ENCODE measurements around the gene ME1.

The ME1 gene

DNA sequence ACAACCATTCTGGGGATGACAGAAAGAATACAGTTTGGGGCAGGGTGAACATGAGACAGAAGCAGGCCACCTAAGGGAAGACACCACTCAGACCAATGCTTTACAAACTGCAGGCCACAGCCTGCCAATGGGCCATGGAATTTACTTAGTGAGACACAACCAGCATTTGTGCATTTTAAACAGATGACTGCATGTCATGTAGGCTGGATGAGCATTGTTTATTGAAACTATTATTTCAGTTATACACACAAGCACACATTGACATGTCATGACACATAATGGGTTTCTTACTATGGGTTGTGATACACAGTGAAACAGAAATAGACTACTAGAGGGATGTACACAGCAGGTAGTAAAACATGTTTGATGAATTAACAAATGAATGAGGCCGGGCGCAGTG is 245.8 kb downstream of the ME1 start:
- DNase-seq, result no peak

- DNase-seq, result no peak
Measured at GRCh38 chr6:83183082-83183828, 247.6 kb downstream of the ME1 start.

- no peak for DNase-seq
Measured at GRCh38 chr6:83182114-83182513, 248.7 kb downstream of the ME1 start.

DNA sequence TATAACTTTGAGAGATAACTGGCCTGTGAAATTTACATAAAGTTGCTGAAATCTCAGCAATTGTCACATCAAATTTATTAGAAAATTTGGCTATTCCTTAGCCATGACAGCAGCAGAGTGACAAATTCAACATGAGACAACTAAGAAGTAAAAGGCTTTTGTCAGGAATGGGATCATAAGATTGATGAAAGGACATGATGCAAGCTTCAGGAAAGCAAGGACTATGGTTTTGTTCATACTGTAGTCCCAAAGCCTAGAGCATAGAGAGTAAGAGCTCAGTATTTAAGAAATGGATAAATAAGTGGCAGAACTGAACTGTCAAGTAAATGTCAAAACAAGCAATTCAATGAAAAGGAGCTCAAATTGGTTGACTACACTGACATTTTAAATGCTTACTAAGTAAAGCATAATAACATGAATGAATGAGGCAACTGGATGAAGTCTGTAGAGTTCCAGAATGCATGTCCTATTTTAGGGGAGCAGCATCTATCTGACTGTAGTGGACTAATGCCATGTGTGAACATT is 250.4 kb downstream of the ME1 start:
- no peak for DNase-seq

DNA sequence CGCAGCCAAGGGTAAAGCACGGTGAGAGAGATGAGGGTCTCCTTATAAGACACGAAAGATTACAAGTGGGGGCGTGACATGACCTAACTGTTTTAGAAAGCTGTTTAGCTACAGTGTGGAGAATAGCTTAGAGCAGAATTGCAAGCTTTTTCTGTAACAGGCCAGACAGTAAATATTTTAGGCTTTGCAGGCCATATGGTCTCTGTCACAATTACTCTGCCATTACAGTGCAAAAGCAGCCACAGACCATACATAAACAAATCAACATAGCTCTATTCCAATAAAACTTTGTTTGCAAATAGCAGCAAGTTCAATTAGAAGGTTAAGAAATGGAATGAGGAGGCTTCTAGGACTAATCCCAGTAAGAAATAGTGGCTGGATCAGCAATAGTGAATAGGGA is 254.6 kb downstream of the ME1 start:
- DNase-seq, result no peak

DNA sequence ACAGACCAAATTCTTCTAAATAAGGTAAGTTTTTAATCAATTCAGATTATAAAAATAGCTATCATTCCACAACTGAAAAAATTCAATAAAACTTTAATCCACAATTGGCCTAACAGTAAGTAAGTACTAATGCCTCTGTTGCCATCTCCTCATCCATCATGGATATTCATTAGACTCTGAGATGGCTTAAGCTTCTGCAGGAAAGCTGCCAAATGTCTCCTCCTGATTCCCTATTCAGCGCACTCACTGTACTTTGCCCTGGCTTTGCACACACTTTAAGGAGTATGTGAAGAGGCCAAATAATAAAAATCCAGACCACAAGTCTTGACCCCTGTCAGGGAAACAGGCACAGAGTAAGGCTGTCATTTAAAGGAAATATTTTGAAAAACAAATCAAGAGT is 261.3 kb downstream of the ME1 start:
- DNase-seq, result no peak

- DNase-seq, result no peak
Measured at GRCh38 chr6:83169106-83169505, 261.7 kb downstream of the ME1 start.

- DNase-seq, result no peak
Measured at GRCh38 chr6:83168556-83168955, 262.3 kb downstream of the ME1 start.

DNA sequence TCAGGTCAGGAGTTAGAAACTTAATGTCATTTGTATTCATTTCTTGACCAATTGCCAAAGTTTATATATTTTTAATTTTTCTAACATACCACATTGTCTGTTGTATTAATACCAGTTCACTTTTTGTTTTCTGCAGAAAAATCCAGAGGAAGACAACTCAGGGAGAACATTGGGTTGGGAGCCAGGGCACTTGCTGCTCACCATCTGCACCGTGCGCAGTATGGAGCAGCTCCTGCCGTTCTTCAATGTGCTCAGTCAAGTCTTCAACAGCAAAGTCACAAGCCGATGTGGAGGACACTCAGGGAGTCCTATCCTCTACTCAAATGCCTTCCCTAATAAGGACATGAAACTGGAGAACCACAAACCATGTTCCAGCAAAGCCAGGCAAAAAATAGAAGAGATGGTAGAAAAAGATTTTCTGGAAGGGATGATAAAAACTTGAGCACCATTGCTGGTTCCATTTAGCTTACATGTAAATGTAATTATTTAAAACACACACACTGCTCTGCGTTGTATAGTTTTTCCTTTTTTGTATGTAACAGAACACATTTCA is 263.0 kb downstream of the ME1 start:
- no peak for DNase-seq
